HTR-8/SVneo (cell line): ENCODE measurements around the gene EFCC1.
A peak's percentile ranks its signal among the peaks of the same experiment; 100 is the strongest.

Source experiments
- DNase-seq: peaks from one replicate; pipeline ENCODE4 v3.0.0; 2011; ENCODE audit warnings: low spot score, mixed read lengths; ENCODE audit not compliant: insufficient read length
- FAIRE-seq: peaks from 2 replicates; lab custom pipeline; 2011; peaks lifted over from hg19 to GRCh38; lab: Jason Lieb, UNC

The EFCC1 gene, protein sequence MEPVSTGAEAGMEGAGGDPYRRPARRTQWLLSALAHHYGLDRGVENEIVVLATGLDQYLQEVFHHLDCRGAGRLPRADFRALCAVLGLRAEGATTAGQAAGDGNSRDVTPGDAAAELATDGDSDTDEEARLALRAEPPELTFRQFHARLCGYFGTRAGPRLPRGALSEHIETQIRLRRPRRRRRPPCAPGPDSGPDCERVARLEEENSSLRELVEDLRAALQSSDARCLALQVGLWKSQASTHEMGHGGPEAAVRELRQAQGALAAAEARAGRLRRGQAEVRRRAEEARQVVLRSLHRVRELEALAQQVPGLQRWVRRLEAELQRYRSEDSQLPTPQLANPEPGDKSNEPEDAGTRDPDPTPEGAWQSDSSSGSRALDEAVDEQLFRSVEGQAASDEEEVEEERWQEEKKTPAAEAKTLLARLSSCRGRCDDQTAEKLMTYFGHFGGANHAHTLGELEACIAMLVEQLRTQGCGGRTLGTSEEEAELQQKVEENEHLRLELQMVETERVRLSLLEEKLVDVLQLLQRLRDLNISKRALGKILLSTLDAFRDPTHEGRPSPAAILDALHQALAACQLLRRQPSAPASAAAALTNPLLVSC

GRCh38 chr3:129001101-129001805 lies at the start of gene EFCC1:
Gene EFCC1 (plus strand): TSS chr3:129001304. CDS start chr3:129001629, 325 bp downstream.
- DNase-seq (peak; percentile 34), FAIRE-seq (no peak)

DNA sequence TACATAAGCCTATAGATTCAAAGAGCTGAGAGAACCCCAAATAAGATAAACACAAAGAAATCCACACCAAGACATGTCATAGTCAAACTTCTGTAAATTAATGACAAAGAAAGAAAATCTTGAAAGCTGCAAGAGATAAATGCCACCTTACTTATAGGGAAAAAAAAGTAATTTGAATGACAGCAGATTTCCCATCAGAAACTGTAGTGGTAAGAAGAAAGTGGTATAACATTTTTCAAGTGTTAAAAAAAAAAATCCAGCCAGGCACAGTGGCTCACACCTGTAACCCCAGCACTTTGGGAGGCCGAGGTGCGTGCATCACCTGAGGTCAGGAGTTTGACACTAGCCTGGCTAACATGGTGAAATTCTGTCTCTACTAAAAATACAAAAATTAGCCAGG lies 44.7 kb upstream of the EFCC1 start:
- FAIRE-seq (no peak), DNase-seq (no peak)

DNA sequence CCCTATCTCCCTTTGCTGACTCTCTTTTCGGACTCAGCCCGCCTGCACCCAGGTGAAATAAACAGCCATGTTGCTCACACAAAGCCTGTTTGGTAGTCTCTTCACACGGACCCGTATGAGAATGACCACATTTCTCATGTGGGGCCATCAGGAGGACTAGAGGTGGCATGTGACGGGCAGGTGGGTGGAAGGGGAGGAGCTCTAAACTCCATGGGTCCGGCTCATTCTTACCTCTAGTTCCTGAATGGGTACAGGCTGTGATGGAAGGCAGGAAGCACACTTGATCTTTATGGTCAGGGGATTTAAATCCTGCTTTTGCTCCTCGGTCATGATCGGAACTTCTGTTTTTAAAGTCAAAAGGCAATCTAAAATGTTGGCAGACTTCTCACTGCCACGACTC lies 35.8 kb upstream of the EFCC1 start:
- FAIRE-seq (no peak), DNase-seq (no peak)

- no peak for DNase-seq
- no peak for FAIRE-seq
Measured at GRCh38 chr3:128965818-128966217, 35.3 kb upstream of the EFCC1 start.

DNA sequence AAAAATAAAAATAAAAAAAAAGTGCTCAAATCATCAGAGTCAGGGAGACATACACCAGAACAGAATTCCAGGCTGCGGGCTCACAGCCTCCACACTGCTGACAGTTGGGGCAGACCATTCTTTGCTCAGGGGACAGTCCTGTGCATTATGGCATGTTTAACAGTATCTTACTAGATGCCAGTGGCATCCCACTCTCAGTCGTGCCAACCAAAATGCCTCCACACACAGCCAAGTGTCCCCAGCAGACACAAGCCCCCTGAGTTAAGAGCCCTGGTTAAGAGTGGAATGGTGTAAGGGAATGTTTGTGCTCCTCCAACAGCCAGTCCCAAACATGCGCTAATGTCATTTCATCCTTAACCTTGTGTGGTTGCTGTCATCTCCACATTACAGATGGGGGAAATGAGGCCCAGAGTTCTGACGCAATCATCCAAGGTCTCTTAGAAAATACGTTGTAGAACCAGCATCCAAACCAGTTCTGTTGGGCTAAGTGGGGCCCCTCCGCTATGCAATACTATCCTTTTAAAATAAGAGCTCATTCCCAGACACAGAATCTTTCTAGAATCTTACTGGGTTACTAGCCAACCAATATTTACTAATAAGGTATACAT lies 33.3 kb upstream of the EFCC1 start:
- no peak for DNase-seq

GRCh38 chr3:128969993-128970739 lies 30.9 kb upstream of the EFCC1 start:
- peak; percentile 43 for DNase-seq
- no peak for FAIRE-seq

More for the DNA sequence above, 33.3 kb upstream of the EFCC1 start:
- no peak for FAIRE-seq

DNA sequence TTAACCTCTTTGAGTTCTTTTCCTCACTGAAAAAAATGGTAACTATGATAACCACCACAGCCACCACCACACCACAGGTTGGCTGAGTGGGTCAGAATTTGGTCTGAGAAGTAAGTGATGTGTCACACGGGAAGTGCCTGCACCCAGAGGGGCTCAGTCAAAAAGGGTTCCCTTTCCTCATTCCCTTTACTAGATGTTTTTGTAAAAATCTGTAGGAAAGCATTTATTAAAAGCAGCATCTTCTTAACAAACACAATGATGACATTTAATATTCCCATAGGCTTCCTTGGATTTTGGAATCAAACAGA lies 30.4 kb upstream of the EFCC1 start:
- FAIRE-seq (no peak), DNase-seq (no peak)

DNA sequence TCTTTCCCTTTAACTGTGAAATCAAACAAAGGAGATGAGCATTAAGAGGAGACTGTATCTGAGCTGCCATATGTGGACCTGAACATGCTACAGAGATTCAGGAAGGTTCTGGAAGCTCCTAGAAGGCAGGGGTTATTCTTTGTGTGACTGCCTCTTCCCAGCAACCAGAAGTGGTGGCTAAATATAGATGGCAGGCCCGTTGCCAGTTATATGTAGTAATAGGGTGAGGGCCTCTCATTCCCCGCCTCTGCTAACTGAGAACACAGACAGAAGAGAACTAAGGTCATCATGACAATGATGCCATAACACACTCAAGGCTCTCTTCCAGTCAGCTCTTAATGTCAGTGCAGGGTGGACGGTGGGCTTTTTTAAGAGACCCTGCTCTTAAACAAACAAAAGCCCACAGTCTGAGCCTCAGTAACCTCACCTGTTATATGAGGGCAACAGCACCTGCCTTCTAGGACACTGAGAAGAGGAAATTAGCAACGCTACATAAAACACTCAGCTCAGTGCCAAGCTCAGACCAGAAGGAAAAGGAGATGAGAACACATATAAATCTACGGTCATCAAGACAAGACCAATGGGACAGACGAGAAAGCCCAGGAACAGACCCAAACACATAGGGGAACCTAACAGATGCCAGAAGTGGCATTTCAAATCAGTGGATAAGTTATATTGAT lies 29.5 kb upstream of the EFCC1 start:
- FAIRE-seq: peak; percentile 23
- DNase-seq: no peak

DNA sequence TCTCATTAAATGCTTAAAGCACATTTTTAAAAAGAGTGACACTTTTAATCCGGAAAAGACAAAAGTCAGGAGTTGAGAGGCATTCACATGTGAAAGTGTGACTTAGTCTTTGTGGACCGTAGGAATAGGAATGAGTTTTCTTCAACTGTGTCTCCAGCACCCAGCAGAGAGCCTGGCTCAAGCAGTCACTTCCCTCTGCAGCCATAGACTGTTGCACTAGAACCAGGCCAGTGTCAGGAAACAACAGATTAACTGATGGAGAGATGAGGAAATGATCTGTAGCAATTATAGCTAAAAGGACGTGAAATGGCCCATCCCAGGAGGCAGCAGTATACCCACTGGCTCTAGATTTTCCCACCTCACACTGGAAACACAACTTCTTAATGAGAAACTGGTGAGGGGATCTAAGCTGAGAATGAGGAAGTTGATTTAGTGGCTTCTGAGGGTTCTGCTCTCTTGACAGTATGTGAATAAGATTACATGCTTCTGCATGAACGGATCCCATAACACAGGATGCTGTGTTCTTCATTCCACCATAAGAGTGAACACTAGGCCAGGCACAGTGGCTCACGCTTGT lies 27.0 kb upstream of the EFCC1 start:
- FAIRE-seq (no peak), DNase-seq (no peak)

- DNase-seq: no peak
- FAIRE-seq: no peak
Measured at GRCh38 chr3:128975276-128975675, 25.8 kb upstream of the EFCC1 start.

- FAIRE-seq (no peak), DNase-seq (no peak)
Measured at GRCh38 chr3:128983293-128984069, 17.6 kb upstream of the EFCC1 start.

DNA sequence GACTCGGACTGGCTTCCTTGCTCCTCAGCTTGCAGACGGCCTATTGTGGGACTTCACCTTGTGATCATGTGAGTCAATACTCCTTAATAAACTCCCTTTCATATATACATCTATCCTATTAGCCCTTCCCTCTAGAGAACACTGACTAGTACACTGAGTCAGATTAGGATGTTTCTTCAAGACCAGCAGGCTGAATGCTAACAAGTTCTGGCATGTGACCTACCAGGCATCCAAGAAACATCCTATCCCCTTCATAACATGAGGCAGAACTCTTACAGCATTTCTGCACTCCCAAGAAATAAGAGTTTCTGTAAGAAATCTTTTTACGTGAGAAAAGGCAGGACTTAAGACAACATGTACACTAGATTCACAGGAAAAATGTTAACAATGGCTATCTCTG lies 16.5 kb upstream of the EFCC1 start:
- FAIRE-seq (no peak), DNase-seq (no peak)

DNA sequence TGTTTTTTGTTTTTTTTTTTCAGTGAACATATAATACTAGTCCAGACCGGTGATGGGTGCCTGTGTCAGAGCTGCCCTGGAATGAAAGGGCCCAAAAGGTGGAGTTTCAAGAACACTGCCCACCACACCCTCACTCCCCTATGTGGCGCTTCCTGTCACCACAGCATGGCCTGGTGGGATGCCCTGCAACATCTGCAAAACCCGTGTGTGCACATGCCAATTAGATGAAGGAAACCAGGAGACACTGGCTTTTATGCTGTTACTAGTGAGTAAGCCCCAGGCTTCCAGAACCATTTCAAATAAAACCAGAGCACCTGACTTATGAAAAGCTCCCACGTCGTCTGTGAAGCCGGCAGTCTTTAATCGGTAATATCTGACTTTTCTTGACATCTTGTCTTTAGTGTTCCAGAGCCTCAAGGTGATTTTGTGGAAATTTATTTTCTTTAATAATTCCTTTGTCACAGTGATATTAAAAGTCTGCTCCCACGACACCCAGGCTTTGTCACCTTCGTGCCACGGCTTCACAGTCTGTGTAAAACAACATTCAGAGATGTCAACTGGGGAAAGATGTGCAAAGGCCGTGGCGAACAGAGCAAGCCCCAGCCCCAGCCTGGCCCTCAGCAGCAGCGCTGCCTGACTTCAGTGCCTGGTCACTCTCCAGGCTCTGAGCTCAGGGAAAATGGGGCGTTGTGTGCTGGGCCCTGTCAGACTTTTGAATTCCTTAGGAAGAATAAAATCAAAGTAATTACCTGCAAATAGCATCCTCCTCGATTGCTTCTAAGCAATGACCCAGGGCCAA lies 13.6 kb upstream of the EFCC1 start:
- DNase-seq (no peak), FAIRE-seq (no peak)

DNA sequence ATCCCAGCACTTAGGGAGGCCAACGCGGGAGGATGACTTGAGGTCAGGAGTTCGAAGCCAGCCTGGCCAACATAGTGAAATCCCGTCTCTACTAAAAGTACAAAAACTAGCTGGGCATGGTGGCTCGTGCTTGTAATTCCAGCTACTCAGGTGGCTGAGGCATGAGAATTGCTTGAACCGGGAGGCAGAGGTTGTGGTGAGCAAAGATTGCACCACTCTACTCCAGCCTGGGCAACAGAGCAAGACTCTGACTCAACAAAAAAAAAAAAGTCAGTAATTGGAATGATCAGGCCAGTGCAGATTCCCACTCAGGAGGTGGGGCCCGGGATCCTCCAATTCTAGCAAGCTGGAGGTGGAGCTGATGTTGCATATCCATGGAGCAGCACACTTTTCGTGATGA lies 12.8 kb upstream of the EFCC1 start:
- no peak for FAIRE-seq
- DNase-seq: no peak

DNA sequence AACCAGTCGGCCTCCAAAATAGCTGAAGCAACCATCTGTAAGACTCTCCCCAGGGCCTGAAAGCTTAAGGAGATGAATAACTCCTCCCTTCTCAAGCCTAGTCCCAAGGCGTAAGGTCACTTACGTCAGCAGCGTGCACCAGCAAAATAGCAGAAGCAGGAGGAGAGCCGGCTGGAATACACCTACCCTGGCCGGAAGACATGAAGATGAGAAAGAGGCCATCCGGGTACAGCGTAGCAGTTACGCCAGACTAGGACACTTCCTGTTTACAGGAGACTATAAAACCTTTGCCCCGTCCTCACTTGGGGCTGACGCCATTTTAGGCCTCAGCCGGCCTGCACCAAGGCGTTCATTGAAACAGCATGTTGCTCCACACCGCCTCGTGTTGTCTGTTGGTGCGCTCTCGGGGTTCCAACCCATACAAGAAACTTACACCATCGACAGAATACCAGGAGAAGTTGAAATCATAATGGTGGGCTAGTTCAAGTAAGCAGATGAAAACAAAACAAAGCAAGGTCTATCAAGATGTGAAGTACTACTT lies 9.7 kb upstream of the EFCC1 start:
- FAIRE-seq (no peak), DNase-seq (no peak)

DNA sequence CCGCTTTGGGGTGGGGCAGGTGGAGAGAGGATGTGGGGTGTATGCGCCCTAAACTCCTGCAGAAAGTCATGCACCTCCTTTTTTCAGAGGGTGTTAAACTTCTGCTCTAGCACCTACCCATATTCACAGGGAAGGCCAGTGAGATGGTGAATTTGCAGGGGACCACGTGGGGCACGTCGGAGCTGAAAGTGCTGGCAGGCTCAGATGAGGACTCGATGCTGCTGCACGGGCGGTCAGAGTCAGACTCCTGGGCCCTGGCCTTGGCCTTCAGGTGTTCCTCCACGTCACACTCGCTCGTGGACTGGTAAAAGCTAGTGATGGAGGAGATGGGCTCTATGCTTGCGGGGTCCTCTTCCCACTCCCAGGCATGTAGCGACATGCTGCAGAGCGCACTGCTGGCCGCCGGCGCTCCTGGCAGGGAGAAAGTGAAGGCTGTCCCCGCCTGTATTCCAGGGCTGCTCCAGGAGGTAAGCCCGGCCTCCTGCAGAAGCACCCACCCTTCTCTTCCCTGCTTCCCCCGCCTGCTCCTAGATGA lies 8.1 kb upstream of the EFCC1 start:
- DNase-seq (no peak), FAIRE-seq (no peak)

DNA sequence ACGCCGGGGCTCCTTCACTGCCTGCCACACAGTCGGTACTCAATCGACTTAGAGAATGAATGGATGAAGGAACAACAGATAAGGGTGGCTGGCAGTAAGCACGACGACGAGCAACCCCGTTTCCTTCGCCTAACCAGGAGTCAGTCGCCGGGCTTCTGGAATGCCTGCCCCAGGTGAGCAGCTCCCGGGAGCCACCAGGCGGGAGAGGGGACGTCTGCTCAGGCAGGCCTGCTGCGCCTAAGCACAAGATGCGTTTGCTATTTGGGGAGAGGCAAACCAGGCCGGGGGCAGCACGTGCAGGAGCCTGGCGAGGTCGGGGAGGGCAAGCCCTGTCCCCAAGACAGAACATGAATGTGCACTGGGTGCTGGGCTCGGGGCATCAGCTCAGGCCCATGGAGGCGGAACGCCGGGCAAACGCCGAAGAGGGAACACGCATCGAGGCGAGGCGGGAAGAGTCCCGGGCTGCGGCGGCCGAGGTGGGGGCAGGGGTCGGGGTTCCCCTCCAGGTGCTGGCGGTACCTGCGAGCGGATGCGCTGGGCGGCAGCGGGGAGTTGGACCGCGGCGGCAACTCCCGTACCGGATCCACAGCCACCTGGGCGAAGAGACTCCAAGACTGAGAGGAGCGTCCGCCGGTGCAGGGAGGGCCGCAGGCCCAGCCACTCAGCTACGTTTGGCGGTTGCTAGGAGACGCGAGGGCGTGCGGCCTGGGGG lies 7.5 kb upstream of the EFCC1 start, which contains the start of gene CFAP92:
Gene CFAP92, minus strand, starts transcription at position 616 of the 712 bp plus-strand sequence. CDS start 772 bp downstream, outside the sequence.
- no peak for FAIRE-seq
- DNase-seq: peak; percentile 55
